ENCODE results near the gene ATP4A.

Gene ATP4A

GRCh38 chr19:35533201-35533821 is 30.1 kb downstream of the ATP4A start, which contains the start of gene GAPDHS:
Gene GAPDHS (plus strand): TSS chr19:35533456. CDS start chr19:35533528, 72 bp downstream.
- ChIA-PET POLR2A (interaction anchor here (0.6 kb wide), 1 partner anchor 17 kb away, joined by 3 read pairs; no protein-coding TSS in a partner anchor), CTCF (interaction anchor here (1.9 to 2.4 kb wide), 2 partner anchors 15 to 23 kb away, joined by 7 to 9 read pairs; no protein-coding TSS in a partner anchor)
- TF ChIP-seq CTCF (IDR thresholded peaks at IDR 0.05; ENCODE audit: insufficient read depth, low read length, missing control alignments): no peak
- no peak for DNase-seq (ENCODE audit: low read depth, low spot score)
- no peak within 1 kb of the TSS for H3K4me3 ChIP-seq (ENCODE audit: low read depth, low read length)

DNA sequence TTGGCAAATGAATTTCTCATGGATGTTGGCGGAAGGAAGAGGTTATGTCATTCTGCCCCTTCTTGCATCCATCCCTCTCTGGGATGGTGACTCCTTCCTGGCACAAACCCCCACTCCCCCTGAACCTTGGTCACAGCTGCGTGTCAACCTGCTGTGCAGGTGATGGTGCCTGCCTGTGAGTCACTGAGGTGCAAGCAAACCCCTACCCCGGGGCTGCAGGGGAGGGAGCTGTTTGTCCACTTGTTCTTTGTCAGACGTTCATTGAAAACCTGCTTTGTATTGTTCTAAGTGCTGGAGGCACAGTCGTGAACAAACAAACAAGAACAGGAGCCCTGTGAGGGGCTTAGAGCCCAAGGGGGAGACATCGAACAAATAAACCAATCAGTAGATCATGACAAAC is 32.2 kb downstream of the ATP4A start:
- H3K4me3 ChIP-seq (ENCODE audit: low read depth, low read length): no peak overlapping the region
- ChIA-PET POLR2A (interaction anchor here (0.6 kb wide), 1 partner anchor 254 kb away, joined by 3 read pairs; no protein-coding TSS in a partner anchor), CTCF (interaction anchor here (0.6 to 1.8 kb wide), 3 partner anchors 17 to 176 kb away, joined by 3 to 7 read pairs (median 4); no protein-coding TSS in a partner anchor)
- DNase-seq (ENCODE audit: low read depth, low spot score): no peak
- TF ChIP-seq CTCF (IDR thresholded peaks at IDR 0.05; ENCODE audit: insufficient read depth, low read length, missing control alignments): no peak

- no peak overlapping the region for H3K4me3 ChIP-seq (ENCODE audit: low read depth, low read length)
- no peak for DNase-seq (ENCODE audit: low read depth, low spot score)
- ChIA-PET CTCF (interaction anchor here (0.9 kb wide), 1 partner anchor 19 kb away, joined by 3 read pairs; no protein-coding TSS in a partner anchor), POLR2A (interaction anchor here (0.9 kb wide), 1 partner anchor 79 kb away, joined by 4 read pairs; no protein-coding TSS in a partner anchor)
- no peak for TF ChIP-seq CTCF (IDR thresholded peaks at IDR 0.05; ENCODE audit: insufficient read depth, low read length, missing control alignments)
Observed at GRCh38 chr19:35529241-35530218, 33.9 kb downstream of the ATP4A start.

- no peak for TF ChIP-seq CTCF (IDR thresholded peaks at IDR 0.05; ENCODE audit: insufficient read depth, low read length, missing control alignments)
- ChIA-PET POLR2A (interaction anchor here (0.9 kb wide), 1 partner anchor 80 kb away, joined by 4 read pairs; no protein-coding TSS in a partner anchor), CTCF (no interaction called here)
- H3K4me3 ChIP-seq (ENCODE audit: low read depth, low read length): no peak within 1 kb of the TSS
- peak; percentile 57 for DNase-seq (ENCODE audit: low read depth, low spot score)
Observed at GRCh38 chr19:35528218-35529038, 35.0 kb downstream of the ATP4A start, which contains the start of gene SBSN. Gene SBSN (minus strand): TSS chr19:35528311. CDS start chr19:35528281, 30 bp downstream.

DNA sequence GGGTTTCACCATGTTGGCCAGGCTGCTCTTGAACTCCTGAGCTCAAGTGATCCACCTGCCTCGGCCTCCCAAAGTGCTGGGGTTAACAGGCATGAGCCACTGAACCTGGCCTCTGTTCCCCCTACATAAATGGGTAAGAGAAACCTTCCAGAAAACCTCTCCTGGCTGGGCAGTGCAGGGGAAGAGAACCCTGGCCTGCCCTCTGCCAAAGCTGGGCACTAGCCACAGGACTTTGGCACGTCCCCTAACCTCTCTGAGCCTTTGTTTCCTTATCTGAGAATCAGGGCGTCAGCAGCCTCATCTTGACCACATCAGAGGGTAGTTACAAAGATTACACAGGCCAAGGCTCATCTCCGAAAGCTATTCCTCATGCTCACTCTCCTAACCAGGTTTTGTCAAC is 37.6 kb downstream of the ATP4A start:
- ChIA-PET POLR2A (no interaction called here), CTCF (interaction anchor here (1.0 to 1.8 kb wide), 4 partner anchors 9 to 23 kb away, joined by 4 to 8 read pairs (median 6); no protein-coding TSS in a partner anchor)
- no peak for DNase-seq (ENCODE audit: low read depth, low spot score)
- H3K4me3 ChIP-seq (ENCODE audit: low read depth, low read length): no peak overlapping the region
- TF ChIP-seq CTCF (IDR thresholded peaks at IDR 0.05; ENCODE audit: insufficient read depth, low read length, missing control alignments): no peak
